H9 (cell line): ENCODE measurements around the gene RPUSD3. TPM values are rescaled to one million over a fixed set of nuclear protein-coding genes. Genes with fewer than 3 reads are reported as not detected.

Experiments
- DNase-seq: peaks from one replicate; pipeline ENCODE4 v3.0.0-alpha.2; 2017
- H2AFZ ChIP-seq: one replicate; pipeline ENCODE4 v1.6.1; 2013; ENCODE audit warnings: mild to moderate bottlenecking, low read length, control low read depth, moderate library complexity
- H2AK5ac ChIP-seq: 2 replicates; pipeline ENCODE4 v1.6.1; 2013; ENCODE audit warnings: low read length, control low read depth, mixed read lengths; ENCODE audit not compliant: insufficient read length
- H2BK120ac ChIP-seq: one replicate; pipeline ENCODE4 v1.6.1; 2013; ENCODE audit warnings: low read depth, mild to moderate bottlenecking, low read length, control low read depth, inconsistent platforms; ENCODE audit not compliant: poor library complexity, severe bottlenecking
- H2BK12ac ChIP-seq: 2 replicates; pipeline ENCODE4 v1.6.1; 2013; ENCODE audit warnings: low read length, control low read depth, mixed read lengths, low read depth; ENCODE audit not compliant: insufficient read length
- H2BK15ac ChIP-seq: 2 replicates; pipeline ENCODE4 v1.6.1; 2013; ENCODE audit warnings: low read depth, low read length, control low read depth
- H2BK20ac ChIP-seq: one replicate; pipeline ENCODE4 v1.6.1; 2013; ENCODE audit warnings: low read depth, mild to moderate bottlenecking, low read length, control low read depth, inconsistent platforms; ENCODE audit not compliant: poor library complexity, severe bottlenecking
- H2BK5ac ChIP-seq: 2 replicates; pipeline ENCODE4 v1.6.1; 2013; ENCODE audit warnings: low read length, control low read depth, mixed read lengths; ENCODE audit not compliant: insufficient read length
- H3K14ac ChIP-seq: 2 replicates; pipeline ENCODE4 v1.6.1; 2013; ENCODE audit warnings: low read length, control low read depth; ENCODE audit not compliant: insufficient read depth
- H3K18ac ChIP-seq: 2 replicates; pipeline ENCODE4 v1.6.1; 2013; ENCODE audit warnings: low read depth, mild to moderate bottlenecking, mixed read lengths, low read length, control low read depth; ENCODE audit not compliant: insufficient read length
- H3K23ac ChIP-seq: 2 replicates; pipeline ENCODE4 v1.6.1; 2013; ENCODE audit warnings: low read length, control low read depth, mixed read lengths, low read depth; ENCODE audit not compliant: insufficient read length
- H3K23me2 ChIP-seq: 2 replicates; pipeline ENCODE4 v1.6.1; 2013; ENCODE audit warnings: low read depth, mild to moderate bottlenecking, mixed read lengths, low read length, control low read depth; ENCODE audit not compliant: insufficient read length, poor library complexity, severe bottlenecking
- H3K27ac ChIP-seq: 2 replicates; pipeline ENCODE4 v1.5.1; 2013; ENCODE audit warnings: low read length, control low read depth, mixed read lengths, low read depth; ENCODE audit not compliant: insufficient read length
- H3K27me3 ChIP-seq: 2 replicates; pipeline ENCODE4 v1.6.1; 2013; ENCODE audit warnings: low read length, control low read depth, inconsistent platforms; ENCODE audit not compliant: insufficient read depth
- H3K4ac ChIP-seq: 2 replicates; pipeline ENCODE4 v1.6.1; 2013; ENCODE audit warnings: low read depth, mild to moderate bottlenecking, control low read depth, inconsistent platforms, low read length, moderate library complexity
- H3K4me1 ChIP-seq: 2 replicates; pipeline ENCODE4 v1.6.1; 2013; ENCODE audit warnings: low read length, control low read depth, inconsistent platforms; ENCODE audit not compliant: insufficient read depth
- H3K4me2 ChIP-seq: 2 replicates; pipeline ENCODE4 v1.6.1; 2013; ENCODE audit warnings: low read length, control low read depth, mixed read lengths; ENCODE audit not compliant: insufficient read length, insufficient read depth
- H3K56ac ChIP-seq: 2 replicates; pipeline ENCODE4 v1.6.1; 2013; ENCODE audit warnings: low read depth, mild to moderate bottlenecking, mixed read lengths, low read length, control low read depth; ENCODE audit not compliant: insufficient read length
- H3K79me1 ChIP-seq: 2 replicates; pipeline ENCODE4 v1.6.1; 2013; ENCODE audit warnings: low read depth, mild to moderate bottlenecking, moderate library complexity, low read length, control low read depth, inconsistent platforms; ENCODE audit not compliant: insufficient read depth, poor library complexity, severe bottlenecking
- H3K79me2 ChIP-seq: 2 replicates; pipeline ENCODE4 v1.6.1; 2013; ENCODE audit warnings: low read length, control low read depth, inconsistent platforms; ENCODE audit not compliant: insufficient read depth
- H3K9ac ChIP-seq: 2 replicates; pipeline ENCODE4 v1.6.1; 2013; ENCODE audit warnings: low read length, control low read depth, mixed read lengths; ENCODE audit not compliant: insufficient read length; ENCODE audit errors: extremely low read depth
- H3K9me3 ChIP-seq: one replicate; pipeline ENCODE4 v1.6.1; 2013; ENCODE audit warnings: low read depth, low read length, inconsistent platforms; ENCODE audit not compliant: control insufficient read depth
- H3T11ph ChIP-seq: one replicate; pipeline ENCODE4 v1.6.1; 2013; ENCODE audit warnings: mild to moderate bottlenecking, low read length, control low read depth, inconsistent platforms
- H4K20me1 ChIP-seq: one replicate; pipeline ENCODE4 v1.6.1; 2013; ENCODE audit not compliant: control insufficient read depth, insufficient read length, insufficient read depth
- H4K5ac ChIP-seq: 2 replicates; pipeline ENCODE4 v1.6.1; 2013; ENCODE audit warnings: low read depth, mild to moderate bottlenecking, mixed read lengths, low read length, control low read depth; ENCODE audit not compliant: insufficient read length
- H4K8ac ChIP-seq: replicated peaks from 2 replicates; pipeline ENCODE4 v1.6.1; 2013; ENCODE audit warnings: low read length, control low read depth, mixed read lengths, low read depth; ENCODE audit not compliant: insufficient read length
- H4K91ac ChIP-seq: 2 replicates; pipeline ENCODE4 v1.6.1; 2013; ENCODE audit warnings: low read depth, mild to moderate bottlenecking, moderate library complexity, mixed read lengths, low read length, control low read depth; ENCODE audit not compliant: insufficient read length
- H3K27ac Mint-ChIP-seq, 3 experiments: 2 replicates in 2 of 3; 3 replicates in 1 of 3; pipeline ENCODE4 v1.8.0; 2020 to 2021; ENCODE audit warnings: mixed read lengths in 3 of 3, mild to moderate bottlenecking in 1 of 3, moderate library complexity in 1 of 3
- H3K27me3 Mint-ChIP-seq: 2 replicates; pipeline ENCODE4 v1.8.0; 2021; ENCODE audit warnings: low read depth, mild to moderate bottlenecking, moderate library complexity, mixed read lengths
- H3K36me3 Mint-ChIP-seq, 3 experiments: 2 replicates in 2 of 3; 3 replicates in 1 of 3; pipeline ENCODE4 v1.8.0; 2020 to 2021; ENCODE audit warnings: low read depth in 3 of 3, mixed read lengths in 3 of 3; ENCODE audit not compliant: insufficient read depth in 1 of 3
- H3K4me1 Mint-ChIP-seq, 2 experiments: 2 replicates each; pipeline ENCODE4 v1.8.0; 2020; ENCODE audit warnings: mixed read lengths in 2 of 2
- H3K4me3 Mint-ChIP-seq, 2 experiments: 2 replicates in 1 of 2; 3 replicates in 1 of 2; pipeline ENCODE4 v1.8.0; 2020 to 2021; ENCODE audit warnings: mild to moderate bottlenecking in 2 of 2, mixed read lengths in 2 of 2, moderate library complexity in 1 of 2
- H3K9me3 Mint-ChIP-seq, 2 experiments: 2 replicates in 1 of 2; 3 replicates in 1 of 2; pipeline ENCODE4 v1.8.0; 2020; ENCODE audit warnings: mild to moderate bottlenecking in 2 of 2, mixed read lengths in 2 of 2, moderate library complexity in 1 of 2
- CTCF ChIP-seq: fragments of 200-600 bp; sonication (generic); conservative IDR thresholded peaks from 3 replicates; pipeline ENCODE4 v1.8.0; 2021; ENCODE audit warnings: antibody characterized with exemption, mild to moderate bottlenecking
- WGBS: extraction: QIAGEN DNeasy Blood & Tissue Kit; methylation state at CpG from one replicate; pipeline ENCODE4 v1.1.7; 2013; ENCODE audit warnings: missing lambda C conversion rate, low lambda C conversion rate, mixed read lengths; ENCODE audit not compliant: insufficient read length; ENCODE audit errors: extremely low coverage; 5-methylcytosine and 5-hydroxymethylcytosine counted together
- total RNA-seq: library from RNA; stranded (reverse); gene quantifications from 2 replicates; pipeline ENCODE4 v1.2.1, GENCODE V29; 2021

The RPUSD3 gene
- total RNA-seq, 1 experiment from 2014 or later, result 59.5 TPM

GRCh38 chr3:9828801-9829755 lies 14.7 kb downstream of the RPUSD3 start:
- Histone ChIP-seq H3T11ph (no peak overlapping the region), H3K4me2 (no peak overlapping the region), H3K23me2 (no peaks in the 10 kb centered on the region), H3K4ac (no peak overlapping the region), H3K27ac (no peak overlapping the region), H3K4me1 (no peaks in the 10 kb centered on the region), H2BK120ac (no peak overlapping the region), H2BK12ac (no peak overlapping the region), H2BK15ac (no peak overlapping the region), H4K8ac (no peak overlapping the region), H4K5ac (no peak overlapping the region), H3K9me3 (no peaks in the 10 kb centered on the region), H2AK5ac (no peak overlapping the region), H2BK5ac (no peak overlapping the region), H3K56ac (no peak overlapping the region), H3K18ac (no peak overlapping the region), H4K91ac (no peak overlapping the region), H3K14ac (no peak overlapping the region; the same call in 1 of the 2 replicates), H3K9ac (no peak overlapping the region), H3K79me2 (no peaks in the 10 kb centered on the region), H2AFZ (no peak overlapping the region), H4K20me1 (no peaks in the 10 kb centered on the region), H3K23ac (no peak overlapping the region), H2BK20ac (no peak overlapping the region), H3K79me1 (no peaks in the 10 kb centered on the region), H3K27me3 (no peaks in the 10 kb centered on the region)
- H3K4me1 Mint-ChIP-seq, result peaks cover 5 to 13% of the 10 kb centered on the region in 2 experiments
- no peaks in the 10 kb centered on the region for H3K9me3 Mint-ChIP-seq
- no peaks in the 10 kb centered on the region for H3K27me3 Mint-ChIP-seq
- TF ChIP-seq CTCF, result no peak
- whole genome bisulfite sequencing, result no CpG with 5 or more reads among the region's 17 CpGs
- no peak overlapping the region for H3K4me3 Mint-ChIP-seq
- no peak for DNase-seq
- peaks cover 0 to 1% (median 0%) of the 10 kb centered on the region in 3 experiments; a peak in 3 of 7 replicates for H3K36me3 Mint-ChIP-seq
- H3K27ac Mint-ChIP-seq, result peak overlapping the region in 1 of 3 experiments; percentile 29; a peak in 1 of 7 replicates
